Heart left ventricle (tissue), 13 donors: Measurements from ENCODE around the gene MAG.

Experiments used
- CTCF ChIP-seq, 12 donors: fragments of 200-600 bp; sonication (generic) in 4 of 12; IDR thresholded peaks; one replicate each; pipeline versions ENCODE4 v1.5.0 to v1.8.0; 2018 to 2022; ENCODE audit warnings: antibody characterized with exemption in 12 of 12, mild to moderate bottlenecking in 5 of 12
- POLR2A ChIP-seq, 2 donors: fragments of 450-650 bp; IDR thresholded peaks; one replicate each; pipeline ENCODE4 v1.6.1; 2017; ENCODE audit warnings: antibody characterized with exemption in 2 of 2, mild to moderate bottlenecking in 2 of 2, moderate library complexity in 2 of 2
- donor health status: ischemic (EF 13 %, LVEDD 7.1; RV severe dilation, severe dysfunction).
- donor health status: DM: no; HTN: yes; CAD: no.
- donor health status: DM: no; HTN: no; CAD: no.
- donor health status: ischemic (EF 25% LVEDD 6.9; RV normal size, moderate dysfunction).
- donor health status: ischemic (EF 25% LVEDD 5.7; RV mildly dilated, moderate dysfunction).
- donor health status: ischemic (EF 35%, LVEDD 5.7; RV mildly dilated, moderate dysfunction).
- donor health status: nonischemic (EF 11% LVEDD 7.7; RV severe dilation, severe dysfunction).
- donor health status: DM: yes; HTN: yes; CAD: no.
- donor health status: PGD.
- donor health status: ischemic (EF 29% LVEDD 5.4; RV normal size, mild dysfunction).
- donor health status: nonischemic (EF 23%, LVEDD 6.1; RV moderate dilation, normal function).

GRCh38 chr19:35353635-35354034, 61.7 kb downstream of the MAG start:
- TF ChIP-seq POLR2A (IDR thresholded peaks at IDR 0.05) (no peak), CTCF (IDR thresholded peaks at IDR 0.05) (no peak)
